ENCODE data around the gene UMAD1.

DNA sequence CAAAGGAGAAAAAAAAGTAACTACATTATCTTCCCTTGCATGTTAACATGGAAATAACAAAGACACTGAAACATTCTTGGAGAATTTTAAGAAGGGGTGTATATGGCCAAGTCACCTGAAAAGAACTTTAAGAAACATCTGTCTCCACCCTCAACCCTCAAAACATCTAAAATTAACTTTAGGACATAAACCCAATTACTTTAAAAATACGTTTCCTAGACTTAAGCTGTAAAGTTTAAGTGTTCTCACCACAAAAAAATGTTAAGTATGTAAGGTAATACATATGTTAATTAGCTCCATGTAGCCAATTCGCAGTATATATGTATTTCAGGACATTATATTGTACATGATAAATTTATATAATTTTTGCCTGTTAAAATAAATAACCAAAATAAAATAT lies 257.0 kb downstream of the UMAD1 start:
- TF ChIP-seq GATA2 (IDR thresholded peaks at IDR 0.05; ENCODE audit: low read depth, low read length) (no peak), GATA3 (IDR thresholded peaks at IDR 0.05; ENCODE audit: low read depth, low read length) (no peak)

Measured in SH-SY5Y (cell line).